Measurements from ENCODE around the gene UBXN4. TPM values are rescaled to one million over a fixed set of nuclear protein-coding genes. Genes with fewer than 3 reads are reported as not detected.

UBXN4 gene
- total and polyA plus RNA-seq, 8 donors, result 33.6 to 80.2 (median 67.2) TPM

- intact Hi-C loops (cut with DNase I), result no loop called here
- Histone ChIP-seq H3K36me3 (no peaks in the 10 kb centered on the region), H3K27me3 (no peaks in the 10 kb centered on the region), H3K4me3 (no peak overlapping the region), H3K4me1 (no peaks in the 10 kb centered on the region), H3K27ac (no peak overlapping the region), H3K9me3 (no peaks in the 10 kb centered on the region)
- DNase-seq (no peak), ATAC-seq (no peak), FAIRE-seq (no peak)
- TF ChIP-seq CTCF (IDR thresholded peaks at IDR 0.05), result no peak
- WGBS, 2 donors, result 91 to 95% methylated on average over 5 of the region's 5 CpGs
These were observed 9.1 kb upstream of the UBXN4 start for GRCh38 chr2:135732561-135732960.

GRCh38 chr2:135733045-135733444, 8.6 kb upstream of the UBXN4 start:
- H3K36me3 ChIP-seq, result no peaks in the 10 kb centered on the region
- H3K4me3 ChIP-seq, result no peak overlapping the region
- intact Hi-C loops (cut with DNase I), result no loop called here
- H3K4me1 ChIP-seq, result no peaks in the 10 kb centered on the region
- H3K27ac ChIP-seq, result no peak overlapping the region
- no peak for TF ChIP-seq CTCF (IDR thresholded peaks at IDR 0.05)
- no peaks in the 10 kb centered on the region for H3K9me3 ChIP-seq
- ATAC-seq, result no peak
- no peak for FAIRE-seq
- DNase-seq, result no peak
- H3K27me3 ChIP-seq, result no peaks in the 10 kb centered on the region
- 94 to 95% methylated on average over 2 of the region's 2 CpGs for whole genome bisulfite sequencing, 2 donors

DNA sequence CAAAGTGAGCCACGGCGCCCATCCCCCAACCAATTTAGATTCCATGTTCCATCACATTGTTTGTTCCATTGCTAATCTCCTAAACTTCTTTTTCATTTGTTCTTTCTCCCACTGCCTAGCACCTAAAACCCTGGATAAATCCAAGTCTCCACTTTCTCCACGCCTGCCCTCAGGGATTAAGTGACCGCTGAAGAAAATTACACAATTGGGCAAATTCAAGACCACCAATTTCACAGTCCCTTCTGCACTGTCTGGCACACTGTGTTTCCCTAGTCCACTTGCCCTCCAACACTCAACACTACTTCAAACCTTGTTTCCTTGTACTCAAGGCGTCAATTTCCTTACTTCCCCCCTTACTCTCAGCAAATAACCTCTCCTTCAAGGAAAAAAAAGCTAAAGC, 5.1 kb upstream of the UBXN4 start:
- no peak for TF ChIP-seq CTCF (IDR thresholded peaks at IDR 0.05)
- Histone ChIP-seq H3K4me3 (no peak overlapping the region), H3K36me3 (no peaks in the 10 kb centered on the region), H3K4me1 (no peaks in the 10 kb centered on the region), H3K27ac (no peak overlapping the region), H3K9me3 (no peaks in the 10 kb centered on the region), H3K27me3 (no peaks in the 10 kb centered on the region)
- 94 to 95% methylated on average over 5 of the region's 5 CpGs for WGBS, 2 donors
- DNase-seq, result no peak
- intact Hi-C loops (cut with DNase I), result no loop called here
- no peak for ATAC-seq
- FAIRE-seq, result no peak

DNA sequence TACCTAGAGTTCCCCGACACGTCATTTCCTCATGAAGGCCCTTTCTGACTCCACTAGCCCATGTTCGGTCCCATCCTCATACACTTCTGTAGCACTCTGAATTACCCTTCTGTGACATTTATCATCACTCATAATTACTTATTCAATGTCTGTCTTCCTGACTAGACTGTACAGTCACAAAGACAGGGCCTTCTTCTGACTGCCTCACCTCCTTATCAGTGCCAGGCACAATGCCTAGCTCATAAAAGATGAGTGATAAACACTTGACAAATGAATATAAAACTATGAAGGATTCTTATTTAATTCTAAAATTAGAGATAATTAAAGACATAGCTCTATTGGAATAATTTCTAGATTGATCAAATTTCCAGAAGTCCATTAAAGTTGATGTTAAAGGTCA, 1.4 kb upstream of the UBXN4 start:
- 95 to 97% methylated on average over 3 of the region's 3 CpGs for WGBS, 2 donors
- Histone ChIP-seq H3K36me3 (no peaks in the 10 kb centered on the region), H3K9me3 (no peaks in the 10 kb centered on the region), H3K4me3 (no peak overlapping the region), H3K4me1 (peaks cover 0 to 23% (median 18%) of the 10 kb centered on the region in 3 donors), H3K27ac (no peak overlapping the region), H3K27me3 (no peaks in the 10 kb centered on the region)
- no peak for ATAC-seq
- no peak for FAIRE-seq
- intact Hi-C loops (cut with DNase I), result no loop called here
- no peak for DNase-seq
- TF ChIP-seq CTCF (IDR thresholded peaks at IDR 0.05), result no peak

DNA sequence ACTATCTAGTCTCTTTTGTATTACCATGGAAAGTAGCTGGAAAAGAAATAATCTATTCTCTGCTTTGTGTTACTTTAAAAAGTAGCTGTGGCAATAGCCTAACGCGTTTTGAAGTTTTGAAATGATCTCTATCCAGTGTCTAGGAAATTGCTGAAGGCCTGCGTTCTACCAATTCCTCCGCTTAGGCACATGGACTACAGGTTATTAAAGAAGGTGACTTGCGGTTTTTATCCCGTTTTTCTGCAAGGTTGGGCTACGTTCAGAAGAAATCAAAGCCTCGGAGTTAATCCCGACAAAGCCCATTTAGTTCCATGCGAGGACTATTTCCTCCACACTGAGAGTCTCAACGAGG, 636 bp upstream of the UBXN4 start:
- H3K27me3 ChIP-seq, result no peaks in the 10 kb centered on the region
- intact Hi-C loops (cut with DNase I), result no loop called here

More for the DNA sequence above, 636 bp upstream of the UBXN4 start:
- WGBS, 2 donors, result 74 to 77% methylated on average over 11 of the region's 11 CpGs
- Histone ChIP-seq H3K27ac (peak overlapping the region in 2 of 4 donors; percentile 98 to 100), H3K4me1 (peaks cover 0 to 24% (median 18%) of the 10 kb centered on the region in 3 donors), H3K4me3 (peak overlapping the region in 2 of 4 donors; percentile 85 to 99), H3K9me3 (no peaks in the 10 kb centered on the region), H3K36me3 (no peaks in the 10 kb centered on the region)
- no peak for DNase-seq
- TF ChIP-seq CTCF (IDR thresholded peaks at IDR 0.05), result no peak
- FAIRE-seq, result no peak
- ATAC-seq, result no peak
